Stimulated activated CD8-positive, alpha-beta memory T cell treated with anti-CD3 and anti-CD28 coated beads, Interleukin-12 subunit alpha, Interleukin-12 subunit beta, amount 100 ng/mL, for 24 hours (primary cell): ENCODE data around the gene NRXN3.

Experiments
- DNase-seq: peaks from one replicate; pipeline ENCODE4 v3.0.0-alpha.2; 2020; ENCODE audit errors: extremely low read depth

NRXN3 gene

DNA sequence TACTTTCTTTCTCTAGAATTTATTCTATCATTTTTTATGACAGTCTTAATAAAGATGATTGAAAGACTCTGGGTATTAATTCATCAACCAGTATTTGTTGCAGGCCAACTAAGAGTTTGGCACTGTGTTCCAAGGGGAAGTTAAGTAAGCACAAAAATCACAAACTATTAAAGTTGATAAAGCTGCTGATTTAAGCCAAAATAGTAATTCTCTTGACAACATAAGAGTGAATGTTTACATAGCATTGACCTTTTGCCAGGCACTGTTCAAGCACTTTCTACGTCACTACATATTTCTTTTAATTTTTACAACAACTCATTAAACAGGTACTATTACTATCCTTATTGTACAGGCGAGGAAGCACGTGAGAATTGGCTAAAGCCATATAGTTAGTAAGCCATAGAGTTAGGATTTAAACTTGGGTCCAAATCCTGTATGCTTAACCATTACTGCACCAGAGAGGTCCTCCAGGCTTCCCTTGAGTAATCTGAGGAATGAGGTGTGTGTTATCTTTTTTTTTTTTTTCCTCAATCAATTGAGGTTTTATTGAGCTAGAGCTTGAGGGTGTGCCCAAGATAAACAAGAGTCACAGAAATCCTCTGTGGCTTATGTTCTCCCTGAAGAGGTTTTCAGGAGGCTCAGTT, 1031.5 kb downstream of the NRXN3 start:
- DNase-seq, result no peak

DNA sequence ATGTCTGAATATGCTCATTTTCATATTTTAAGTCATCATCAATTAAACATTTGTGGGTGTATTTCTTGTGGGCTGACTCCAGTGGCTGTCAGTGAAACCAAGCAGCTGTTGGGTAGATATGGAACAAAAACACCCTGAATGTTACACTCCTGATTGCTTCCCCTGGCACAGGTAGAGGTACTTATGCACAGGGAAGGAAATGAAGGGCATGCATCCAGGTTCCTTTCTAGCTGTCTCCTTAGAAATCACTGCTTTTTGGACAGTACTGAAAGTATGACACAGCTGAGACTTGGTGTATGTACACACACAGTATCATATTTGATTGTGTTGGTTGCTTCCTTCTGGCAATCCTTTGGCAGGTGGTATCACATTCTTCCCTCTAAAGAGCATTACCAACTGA, 1034.4 kb downstream of the NRXN3 start:
- no peak for DNase-seq

DNA sequence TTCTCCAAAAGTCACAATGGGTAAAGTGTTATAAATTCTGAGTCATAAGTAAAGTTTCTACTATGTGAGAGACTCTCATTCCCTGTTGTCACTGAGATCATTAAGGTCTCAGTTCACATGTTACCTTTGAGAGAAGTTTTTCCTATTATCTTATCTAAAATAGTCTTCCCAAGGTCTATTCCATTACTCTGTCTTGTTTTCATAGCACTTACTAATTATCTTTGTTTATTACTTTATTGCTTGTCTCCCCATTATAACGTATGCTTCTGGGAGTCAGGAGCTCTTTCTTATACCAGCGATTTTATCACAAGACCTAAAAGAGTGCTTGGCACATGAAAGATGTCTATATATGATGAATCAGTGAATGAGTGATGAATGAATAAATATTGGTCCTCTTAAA, 1039.2 kb downstream of the NRXN3 start:
- no peak for DNase-seq

DNA sequence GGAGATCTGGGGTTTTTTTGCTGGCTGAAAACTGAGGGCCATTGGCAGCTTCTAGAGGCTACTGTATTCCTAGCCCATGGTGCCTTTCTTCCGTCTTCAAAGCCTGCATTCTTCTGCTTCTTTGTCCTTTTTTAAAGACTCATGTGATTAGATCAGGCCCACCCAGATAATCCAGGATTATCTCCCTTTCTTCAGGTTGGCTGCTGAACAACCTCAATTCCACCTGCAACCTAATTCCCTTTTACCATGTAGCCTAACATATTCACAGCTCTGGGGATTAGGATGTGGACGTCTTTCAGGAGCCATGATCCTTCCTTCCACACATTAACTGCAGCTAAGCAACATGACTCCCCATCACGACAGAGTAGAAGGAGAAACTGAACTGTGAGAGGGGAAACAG, 1055.6 kb downstream of the NRXN3 start:
- DNase-seq, result no peak

DNA sequence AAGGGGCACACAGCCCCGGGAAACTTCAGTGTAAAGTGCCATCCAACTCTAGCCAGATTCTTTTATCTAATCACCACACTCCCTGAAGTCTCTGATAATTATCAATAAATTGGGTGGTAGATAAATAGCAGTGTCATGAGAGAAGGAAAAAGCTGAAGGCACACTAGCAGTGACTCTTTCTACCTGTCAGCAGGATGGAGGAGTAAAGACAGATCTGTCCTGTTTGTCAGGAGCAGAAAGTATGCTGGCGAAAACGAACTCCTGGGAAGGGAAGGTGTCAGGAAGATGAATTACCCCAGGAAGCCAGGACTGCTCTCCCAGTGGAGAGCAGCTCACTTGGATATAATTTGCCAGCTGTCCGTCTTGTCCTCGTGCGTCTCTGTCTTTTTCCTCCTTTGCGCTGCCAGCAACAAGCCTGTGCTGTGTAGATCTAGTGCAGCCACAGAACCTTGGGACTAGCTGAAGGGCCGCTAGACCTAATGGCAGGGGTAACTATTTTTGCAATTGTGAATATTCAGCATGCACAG, 1059.3 kb downstream of the NRXN3 start:
- no peak for DNase-seq

DNA sequence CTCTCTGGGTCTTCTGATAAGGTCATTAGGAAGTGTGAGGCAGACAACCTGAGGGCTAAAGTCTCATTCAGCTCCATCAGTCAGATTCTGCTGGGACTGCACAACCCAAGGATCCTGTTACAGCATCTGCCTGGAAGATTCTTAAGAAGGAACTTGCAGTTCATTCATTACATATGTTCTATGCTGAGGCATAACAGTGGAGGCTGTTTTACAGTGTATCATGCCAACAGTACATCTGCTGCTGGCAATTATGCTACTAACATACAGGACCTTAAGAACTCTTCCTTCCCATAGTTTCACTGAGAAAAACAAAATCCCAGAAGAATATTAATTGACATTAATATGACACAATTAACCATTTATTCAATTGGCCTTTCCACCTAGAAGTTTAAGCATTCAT, 1072.5 kb downstream of the NRXN3 start:
- DNase-seq, result no peak

DNA sequence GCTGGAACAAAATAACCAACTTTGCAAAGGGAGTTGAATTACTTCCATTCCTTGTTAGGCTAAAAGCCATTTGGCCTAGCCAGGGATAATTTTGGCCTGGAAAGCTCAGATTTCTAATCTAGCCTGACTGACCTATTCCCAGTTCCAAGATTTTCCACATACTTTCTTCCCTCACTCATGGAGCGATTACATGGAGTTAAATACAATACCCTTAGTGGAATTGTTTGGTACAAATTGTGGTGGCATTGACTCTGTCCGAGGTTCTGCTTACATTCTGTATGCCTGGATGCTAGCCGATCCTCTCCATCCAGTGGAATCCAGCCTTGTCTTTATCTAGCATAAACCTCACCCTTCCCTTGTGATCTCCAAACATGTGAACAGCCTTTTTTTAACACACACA, 1076.0 kb downstream of the NRXN3 start:
- DNase-seq, result no peak

DNA sequence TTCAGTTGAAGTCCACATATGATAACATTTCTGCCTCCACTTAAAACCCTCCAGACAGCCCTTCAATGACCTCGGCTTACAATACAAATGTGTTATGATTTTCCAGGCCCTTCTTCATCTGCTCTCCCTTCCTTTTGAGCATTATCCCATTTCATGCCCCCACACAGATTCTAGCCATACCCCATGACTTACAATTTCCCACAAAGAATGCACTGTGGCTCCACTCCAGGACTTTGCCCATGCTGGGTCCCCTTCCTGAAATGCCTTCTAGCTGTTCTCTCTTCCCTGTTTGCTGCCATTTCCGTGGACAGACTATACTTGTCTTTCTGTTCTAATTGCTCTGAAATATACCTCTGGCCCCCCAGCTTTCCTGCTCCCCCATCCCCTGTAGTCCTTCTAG, 1078.0 kb downstream of the NRXN3 start:
- DNase-seq, result no peak

DNA sequence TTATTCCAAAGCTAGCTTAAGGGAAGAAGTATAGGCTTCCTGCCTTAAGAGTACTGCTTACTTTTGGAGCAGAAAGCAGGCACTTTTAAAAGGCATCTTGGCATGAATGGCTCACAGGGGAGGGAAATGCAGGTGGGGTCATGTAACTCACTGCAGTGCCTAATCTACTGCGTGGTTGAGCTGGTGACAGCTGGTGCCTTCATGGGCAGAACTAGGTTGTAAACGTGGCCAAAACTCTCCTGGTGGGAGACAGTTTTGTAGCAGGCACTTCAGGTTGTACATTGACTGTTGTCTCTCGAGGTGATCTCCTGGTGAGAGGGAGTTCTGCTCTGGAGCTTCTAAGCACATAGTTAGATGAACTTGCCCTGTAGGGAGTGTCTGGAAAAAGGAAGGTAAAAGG, 1078.6 kb downstream of the NRXN3 start:
- DNase-seq, result no peak

DNA sequence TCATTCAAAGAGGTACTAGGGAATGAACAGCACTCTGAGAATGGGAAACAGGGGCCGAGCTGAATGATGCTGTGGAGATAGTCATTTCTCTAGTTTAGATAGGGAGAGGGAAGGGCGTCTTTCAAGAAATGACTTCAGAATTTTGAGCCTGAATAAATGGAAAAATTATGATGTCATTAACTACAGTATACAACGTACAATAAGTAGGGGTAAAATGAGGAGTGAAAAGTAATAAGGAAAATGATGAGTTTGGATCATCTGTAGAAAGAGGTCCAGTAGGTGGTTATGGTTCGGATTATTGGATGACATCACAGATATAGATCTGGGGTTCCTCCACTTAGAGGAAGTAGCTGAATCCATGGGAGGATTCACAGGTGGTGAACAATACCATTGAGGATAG, 1081.1 kb downstream of the NRXN3 start:
- DNase-seq, result no peak

DNA sequence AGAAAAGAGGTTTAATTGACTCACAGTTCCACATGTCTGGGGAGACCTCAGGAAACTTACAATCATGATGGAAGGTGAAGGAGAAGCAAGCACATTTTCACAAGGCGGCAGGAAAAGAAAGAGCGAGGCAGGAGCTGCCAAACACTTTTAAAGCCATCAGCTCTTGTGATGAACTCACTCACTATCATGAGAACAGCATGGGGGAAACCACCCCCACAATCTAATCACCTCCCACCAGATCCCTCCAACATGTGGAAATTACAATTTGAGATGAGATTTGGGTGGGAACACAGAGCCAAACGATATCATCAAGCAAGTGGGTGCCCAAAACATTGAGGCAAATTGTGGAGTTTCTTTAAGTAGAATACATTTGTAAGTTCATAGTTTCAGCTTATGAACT, 1083.4 kb downstream of the NRXN3 start:
- no peak for DNase-seq

DNA sequence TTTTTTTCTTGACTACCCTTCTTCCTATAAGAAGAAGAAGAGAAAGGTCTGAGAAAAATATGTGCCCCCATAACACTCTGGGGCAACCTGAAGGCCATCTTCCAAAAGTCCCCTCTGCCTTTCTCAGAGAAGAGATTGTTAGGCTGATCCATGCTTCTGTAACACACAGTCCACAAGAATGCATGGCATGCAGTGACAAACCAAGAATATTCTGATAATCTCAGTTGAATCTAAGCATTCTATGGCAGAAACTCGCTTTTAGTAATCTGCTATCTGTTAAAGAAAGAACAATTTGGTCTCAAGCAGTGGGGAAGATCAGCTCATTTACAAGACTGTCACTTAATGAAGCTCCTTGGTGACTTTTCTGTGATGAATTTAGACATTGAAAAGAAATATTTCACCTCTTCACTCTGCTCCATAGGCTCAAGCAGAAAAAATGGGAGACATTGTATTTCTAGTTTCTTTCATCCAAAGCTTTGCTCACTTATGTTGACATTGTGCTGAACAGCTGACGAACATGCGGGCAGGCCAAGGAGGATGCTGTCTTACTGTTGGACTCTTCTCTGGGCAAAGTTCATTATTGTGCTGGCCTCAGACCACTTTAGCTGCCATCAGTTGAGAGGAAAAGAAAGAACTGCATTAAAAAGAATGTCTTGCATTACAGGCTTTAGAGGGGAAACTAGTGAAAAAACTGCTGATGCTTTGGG, 1084.0 kb downstream of the NRXN3 start:
- no peak for DNase-seq

DNA sequence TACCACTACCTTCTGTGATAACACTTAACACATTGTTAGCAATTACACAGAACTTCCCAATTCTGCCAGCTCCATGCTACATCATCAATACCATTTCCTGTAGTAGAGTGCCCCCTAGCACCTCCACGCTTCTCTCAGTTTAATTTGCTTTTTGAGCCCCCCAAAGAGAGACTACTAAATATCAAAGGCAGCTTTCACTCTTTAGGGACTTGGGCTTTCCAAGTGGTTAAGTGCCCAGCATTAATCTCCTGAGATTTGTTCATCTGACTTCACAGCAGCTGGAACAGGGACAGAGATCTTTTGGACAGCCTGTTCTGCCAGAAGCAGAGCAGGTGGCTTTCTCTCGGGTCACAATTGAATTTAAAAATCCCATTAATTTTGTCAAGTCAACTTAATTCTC, 1086.2 kb downstream of the NRXN3 start:
- DNase-seq, result no peak

DNA sequence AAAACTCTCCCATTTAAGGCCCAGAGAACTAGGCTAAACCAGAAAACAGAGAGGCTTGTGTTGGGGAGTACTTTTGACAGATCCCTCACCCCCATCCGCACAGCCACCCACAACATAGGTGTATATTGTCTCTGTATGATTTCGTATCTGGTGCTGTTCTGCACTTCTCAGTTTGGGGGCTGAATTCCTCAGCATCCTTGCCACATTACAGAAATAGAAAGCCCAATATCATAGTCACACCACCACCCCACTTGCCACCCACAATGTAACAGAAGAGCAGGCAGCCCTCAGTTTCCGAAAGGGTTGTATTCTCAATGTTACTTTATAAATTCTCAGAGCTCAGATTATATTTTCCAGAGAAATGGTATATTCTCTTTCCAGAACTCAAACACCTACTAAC, 1090.2 kb downstream of the NRXN3 start:
- DNase-seq, result no peak

DNA sequence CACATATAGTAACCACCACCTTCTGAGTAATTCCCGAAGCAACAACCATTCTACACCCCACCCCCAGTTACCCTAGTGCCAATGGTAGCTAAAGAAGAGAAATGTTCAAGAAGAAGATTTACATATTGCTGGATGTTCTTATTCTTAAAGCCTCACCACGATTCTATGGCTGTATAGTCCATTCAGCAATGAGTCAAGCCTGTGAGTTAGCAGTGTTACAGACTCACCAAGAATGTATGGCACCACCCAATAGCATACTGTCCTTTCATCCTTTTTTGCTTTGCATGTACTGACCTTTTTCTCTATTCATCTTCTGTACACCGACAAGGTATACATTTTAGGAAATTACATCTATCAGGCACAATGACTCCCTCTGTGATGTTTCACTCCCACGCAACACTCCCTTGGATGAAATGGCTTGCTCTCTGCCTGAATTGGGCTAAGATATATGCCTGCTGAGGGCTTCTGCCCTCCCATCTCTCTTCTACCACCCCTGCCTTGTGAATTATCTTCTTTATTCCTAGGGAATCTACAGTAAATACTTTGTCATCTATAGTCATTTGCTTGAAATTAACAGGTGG, 1095.3 kb downstream of the NRXN3 start:
- no peak for DNase-seq

DNA sequence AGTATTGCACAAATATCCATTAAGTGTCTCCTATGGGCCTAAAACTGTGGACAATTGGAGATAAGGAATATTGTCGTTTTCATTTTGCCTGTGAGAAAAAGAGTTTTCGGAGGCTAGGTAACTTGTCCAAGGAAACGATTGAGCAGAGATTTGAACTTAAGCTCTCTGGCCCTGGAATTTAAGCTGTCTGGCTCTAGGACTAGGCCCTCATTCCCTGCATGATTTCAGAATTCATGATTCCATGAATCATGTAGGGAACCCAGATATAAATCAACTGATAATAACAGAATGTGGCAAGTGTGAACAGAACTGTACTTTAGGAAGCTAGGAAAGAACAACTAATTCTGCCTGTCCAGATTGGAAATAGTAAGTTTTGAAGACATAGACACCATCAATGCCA, 1100.2 kb downstream of the NRXN3 start:
- no peak for DNase-seq

DNA sequence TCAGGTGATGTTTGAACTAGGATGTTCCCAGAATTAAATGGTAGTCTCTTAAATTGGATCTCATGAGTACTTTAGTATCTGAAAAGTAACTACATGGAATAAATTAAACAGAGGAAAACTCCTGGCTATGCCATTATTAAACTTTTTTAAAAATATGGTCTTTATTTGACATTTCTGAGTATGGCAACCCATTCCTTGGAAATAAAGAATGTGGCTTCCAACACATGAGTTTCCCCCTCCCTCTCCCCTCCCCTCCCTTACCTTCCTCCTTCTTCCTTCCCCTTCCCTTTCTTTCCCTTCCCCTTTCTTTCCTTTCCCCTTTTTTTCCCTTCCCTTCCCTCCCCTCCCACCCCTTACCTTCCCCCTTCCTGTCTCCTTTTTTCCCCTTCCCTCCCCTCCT, 1100.9 kb downstream of the NRXN3 start:
- DNase-seq, result no peak

DNA sequence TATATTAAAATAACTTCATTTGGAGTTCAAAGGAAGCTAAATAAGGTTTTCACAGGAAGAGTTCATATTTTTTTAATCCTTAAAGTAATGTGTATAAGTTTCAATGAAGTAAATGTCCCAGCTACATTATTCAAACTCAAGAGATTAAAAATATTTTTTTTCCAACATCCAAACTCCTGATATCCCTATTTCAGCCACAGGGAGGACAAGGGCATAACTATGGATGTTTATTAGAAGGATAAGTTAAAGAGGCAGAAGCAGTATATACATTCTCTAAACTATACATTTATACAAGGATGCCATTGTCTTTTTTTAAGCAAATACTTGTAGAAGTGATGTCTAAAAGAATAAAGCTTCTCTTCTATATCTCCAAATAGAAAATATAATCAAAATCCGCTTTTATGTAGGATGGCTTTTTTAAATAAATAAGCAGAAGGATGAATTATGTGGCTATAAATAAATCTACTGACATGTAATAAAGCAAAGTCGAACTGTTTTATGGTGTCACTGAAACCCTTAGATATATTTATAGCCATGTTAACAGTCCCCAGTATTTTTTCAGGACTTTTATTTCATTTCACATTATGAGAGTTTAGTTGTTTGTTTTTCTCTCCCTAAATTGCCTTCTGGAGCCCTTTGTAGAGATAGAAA, 1104.6 kb downstream of the NRXN3 start:
- no peak for DNase-seq

DNA sequence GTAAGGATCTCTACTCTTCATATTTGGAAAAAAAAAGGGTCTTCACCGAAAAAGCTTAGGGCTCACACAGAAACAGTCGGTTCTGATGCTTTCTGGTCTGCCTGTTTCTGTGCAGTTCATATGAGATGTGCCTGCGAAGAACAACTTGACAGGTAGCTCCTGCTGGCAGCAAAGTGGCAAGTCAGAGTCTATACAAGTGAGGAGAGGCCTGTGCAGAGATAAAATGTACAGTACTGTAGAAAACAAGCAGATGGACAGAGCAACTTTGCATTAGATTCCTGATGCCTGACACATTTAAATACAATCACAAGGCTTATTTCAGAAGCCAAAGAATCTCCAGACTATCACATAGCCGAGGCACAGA, 1105.1 kb downstream of the NRXN3 start:
- no peak for DNase-seq

DNA sequence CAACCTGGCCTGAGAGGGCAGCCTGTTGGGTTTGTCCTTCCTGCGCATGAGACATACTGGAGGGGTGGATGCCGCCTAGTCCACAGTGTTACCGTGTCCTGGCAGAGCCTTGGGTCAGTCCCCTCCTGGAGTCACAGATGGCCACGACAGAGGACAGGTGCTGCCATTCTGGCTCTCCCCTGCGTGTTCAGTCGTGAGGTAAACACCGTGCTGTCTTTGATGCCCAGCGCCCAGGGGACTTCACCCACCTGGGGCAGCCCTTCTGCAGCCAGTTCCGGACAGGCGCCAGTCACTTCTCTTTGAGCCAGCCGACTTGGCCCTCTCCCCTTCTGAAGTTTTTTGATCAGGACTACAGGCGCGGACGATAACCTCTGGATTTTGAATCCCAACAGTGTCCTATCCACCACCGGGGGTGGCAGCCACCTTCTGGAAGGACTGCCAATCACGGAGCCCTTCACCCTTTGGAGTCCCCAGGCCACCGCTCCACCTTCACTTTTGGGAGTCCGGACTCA, 1108.2 kb downstream of the NRXN3 start:
- DNase-seq, result no peak

DNA sequence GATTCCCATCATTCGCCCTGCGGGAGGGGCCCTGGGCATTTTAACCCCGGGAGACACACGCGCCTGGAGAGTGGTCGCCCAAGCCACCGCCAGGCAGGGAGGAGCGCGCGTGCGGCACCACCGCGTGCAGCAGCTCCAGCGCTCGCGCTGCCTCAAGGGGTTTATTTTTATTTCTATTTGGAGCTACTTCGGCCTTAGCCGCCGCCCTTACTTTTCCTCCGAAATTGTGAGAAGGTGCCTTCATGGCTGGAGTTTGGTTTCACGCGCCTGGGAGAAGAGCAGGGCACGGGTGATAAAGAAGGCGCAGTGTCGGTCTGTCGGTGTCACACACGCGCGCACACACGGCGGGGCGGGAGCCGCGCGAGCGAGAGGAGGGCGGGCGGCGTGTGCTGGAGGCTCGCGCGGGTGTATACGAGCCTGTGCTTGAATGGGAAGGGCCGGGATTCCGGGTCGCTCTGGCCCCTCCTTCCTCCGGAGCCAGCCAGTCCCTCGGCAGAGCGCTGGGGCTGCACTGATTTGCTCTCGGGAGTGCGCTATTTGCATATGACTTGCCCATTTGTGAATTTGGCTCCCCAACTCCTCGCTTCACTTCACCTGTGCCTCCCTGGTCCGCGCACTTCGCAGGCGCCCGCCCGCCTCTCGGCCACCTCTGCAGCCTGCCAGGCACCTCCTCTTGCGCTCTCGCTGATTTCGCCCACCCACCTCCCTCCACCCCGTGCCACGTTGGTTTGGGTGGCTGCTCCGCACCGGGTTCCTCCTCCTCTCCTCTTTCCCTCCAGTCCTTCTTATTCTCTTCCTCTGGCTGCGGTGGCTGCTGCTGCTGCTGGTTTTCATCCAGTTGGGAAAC, 1108.8 kb downstream of the NRXN3 start:
- no peak for DNase-seq
